Keratinocyte (primary cell): ENCODE measurements around the gene CFAP410. TPM values are rescaled to one million over a fixed set of nuclear protein-coding genes. Genes with fewer than 3 reads are reported as not detected.

Experiments
- DNase-seq: peaks from one replicate; pipeline ENCODE4 v3.0.0-alpha.2; 2011; ENCODE audit warnings: low read depth, missing footprints, low spot score
- FAIRE-seq: peaks from 2 replicates; lab custom pipeline; 2011; peaks lifted over from hg19 to GRCh38; lab: Jason Lieb, UNC
- H2AFZ ChIP-seq: 2 replicates; pipeline ENCODE4 v1.6.0; 2012; ENCODE audit warnings: low read length, control low read depth, inconsistent platforms; ENCODE audit not compliant: control insufficient read depth
- H3K27ac ChIP-seq: 2 replicates; pipeline ENCODE4 v1.5.1; 2011; ENCODE audit warnings: low read length; ENCODE audit not compliant: control insufficient read depth, insufficient read depth
- H3K27me3 ChIP-seq: 3 replicates; pipeline ENCODE4 v1.6.0; 2011; ENCODE audit warnings: low read length; ENCODE audit not compliant: control insufficient read depth, insufficient read depth; ENCODE audit errors: extremely low read depth
- H3K36me3 ChIP-seq, 2 experiments: 2 replicates in 1 of 2; 3 replicates in 1 of 2; pipeline ENCODE4 v1.5.1; 2011; ENCODE audit warnings: low read length in 2 of 2, mild to moderate bottlenecking in 1 of 2; ENCODE audit not compliant: control insufficient read depth in 2 of 2, insufficient read depth in 2 of 2; ENCODE audit errors: extremely low read depth in 1 of 2
- H3K4me1 ChIP-seq: 3 replicates; pipeline ENCODE4 v1.5.1; 2011; ENCODE audit warnings: low read length; ENCODE audit not compliant: control insufficient read depth, insufficient read depth; ENCODE audit errors: extremely low read depth
- H3K4me2 ChIP-seq: 3 replicates; pipeline ENCODE4 v1.6.0; 2011; ENCODE audit warnings: low read depth, low read length; ENCODE audit not compliant: control insufficient read depth, insufficient read depth; ENCODE audit errors: extremely low read depth
- H3K4me3 ChIP-seq, 3 experiments: fragments of 200-600 bp in 1 of 3; sonication (generic) in 1 of 3; 2 replicates in 2 of 3; 3 replicates in 1 of 3; pipeline ENCODE4 v1.5.1; 2011 to 2016; ENCODE audit warnings: low read length in 3 of 3, mild to moderate bottlenecking in 3 of 3, control low read depth in 2 of 3, inconsistent platforms in 1 of 3, low read depth in 1 of 3, mixed read lengths in 1 of 3, mixed run types in 1 of 3, moderate library complexity in 1 of 3; ENCODE audit not compliant: control insufficient read depth in 2 of 3, insufficient read depth in 2 of 3; ENCODE audit errors: extremely low read depth in 1 of 3
- H3K79me2 ChIP-seq: 2 replicates; pipeline ENCODE4 v1.6.0; 2012; ENCODE audit warnings: low read length; ENCODE audit not compliant: control insufficient read depth, insufficient read depth
- H3K9ac ChIP-seq: 3 replicates; pipeline ENCODE4 v1.6.0; 2011; ENCODE audit warnings: low read length; ENCODE audit not compliant: control insufficient read depth, insufficient read depth; ENCODE audit errors: extremely low read depth
- H3K9me1 ChIP-seq: 3 replicates; pipeline ENCODE4 v1.6.0; 2011; ENCODE audit warnings: low read length; ENCODE audit not compliant: control insufficient read depth, insufficient read depth; ENCODE audit errors: extremely low read depth
- H3K9me3 ChIP-seq: 2 replicates; pipeline ENCODE4 v1.5.1; 2012; ENCODE audit warnings: low read depth, low read length; ENCODE audit not compliant: control insufficient read depth
- H4K20me1 ChIP-seq: 3 replicates; pipeline ENCODE4 v1.6.0; 2011; ENCODE audit warnings: low read length; ENCODE audit not compliant: control insufficient read depth, insufficient read depth; ENCODE audit errors: extremely low read depth
- CTCF ChIP-seq, 3 experiments: IDR thresholded peaks in 1 of 3; conservative IDR thresholded peaks in 1 of 3; optimal IDR thresholded peaks in 1 of 3; 2 replicates in 2 of 3; 3 replicates in 1 of 3; pipeline versions ENCODE3 to v1.5.1; 2011; ENCODE audit warnings: low read length in 3 of 3, mild to moderate bottlenecking in 3 of 3, moderate library complexity in 2 of 3, control low read depth in 1 of 3, inconsistent platforms in 1 of 3; ENCODE audit not compliant: insufficient read depth in 2 of 3; ENCODE audit errors: extremely low read depth in 1 of 3
- EZH2 ChIP-seq: IDR thresholded peaks from one replicate; pipeline ENCODE4 v1.6.1; 2012; ENCODE audit warnings: inconsistent platforms, mild to moderate bottlenecking, low read length, moderate library complexity
- dilution Hi-C: fragments of 300-500 bp; cut with MboI; formaldehyde crosslinking; loops from one replicate; pipeline ENCODE4 v1.7.0; 2020; ENCODE audit warnings: low sequenced_read_pairs; ENCODE audit not compliant: extremely low pct_ligation_motif_present
- polyA plus RNA-seq, 5 experiments: library from polyadenylated mRNA; depleted of rRNA in 3 of 5; stranded (reverse) in 3 of 5; stranded (forward) in 1 of 5; unstranded in 1 of 5; fragments of >200 nt; gene quantifications; 1 replicate in 1 of 5; 2 replicates in 3 of 5; 3 replicates in 1 of 5; pipeline versions ENCODE4 v1.2.1 to v1.2.3, GENCODE V29; 2011 to 2012; ENCODE audit warnings: missing spikeins in 2 of 5, low read depth in 1 of 5, low replicate concordance in 1 of 5

Gene CFAP410
- polyA plus RNA-seq, 1 donor (not counting 4 experiments of a cell fraction or from before 2014, with no cell fraction given): 2.2 TPM

DNA sequence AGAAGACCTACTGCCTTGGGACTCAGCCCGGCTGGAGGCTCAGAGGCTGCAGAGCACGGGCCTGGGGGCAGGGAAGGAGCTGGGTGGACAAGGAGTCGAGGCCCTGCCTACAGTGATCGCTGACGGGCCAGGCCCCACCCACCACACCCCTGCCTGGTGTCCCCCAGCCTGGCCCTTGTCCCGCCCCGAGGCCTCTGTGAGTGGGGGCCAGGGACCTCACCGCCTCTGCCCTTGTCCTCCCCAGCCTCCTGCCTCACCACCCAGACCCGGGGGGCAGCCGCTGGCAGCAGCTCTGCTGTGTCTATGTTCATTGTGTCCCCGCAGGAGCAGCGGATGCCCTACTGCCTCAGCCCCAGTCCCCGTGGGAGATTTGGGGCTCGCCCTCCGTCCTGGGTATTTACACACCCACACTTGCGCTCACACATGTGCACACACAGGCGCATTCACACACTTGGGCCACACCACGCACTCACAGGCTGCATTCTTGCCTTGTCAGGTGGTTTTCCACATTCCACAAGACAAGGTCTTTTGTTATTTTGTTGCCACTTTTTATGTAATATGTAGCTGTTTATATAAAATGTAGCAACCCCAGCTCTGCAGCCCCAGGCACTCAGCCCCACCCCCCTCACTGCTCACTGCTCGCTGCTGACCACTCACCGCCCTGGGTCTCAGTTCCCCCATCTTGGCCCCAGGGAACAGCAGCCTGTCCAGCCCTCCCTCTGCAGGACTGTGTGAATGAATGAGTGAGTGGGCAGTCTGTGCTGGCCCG, 32.1 kb downstream of the CFAP410 start:
- Histone ChIP-seq H3K36me3 (peaks cover 0 to 27% of the 10 kb centered on the region in 2 experiments), H3K9me3 (no peaks in the 10 kb centered on the region), H3K27me3 (no peaks in the 10 kb centered on the region), H3K4me3 (no peak overlapping the region), H3K4me1 (peaks cover 4% of the 10 kb centered on the region), H3K79me2 (peaks cover 21% of the 10 kb centered on the region), H3K4me2 (no peak overlapping the region), H3K9ac (no peak overlapping the region), H3K27ac (no peak overlapping the region), H4K20me1 (peaks cover 3% of the 10 kb centered on the region), H2AFZ (no peak overlapping the region), H3K9me1 (no peaks in the 10 kb centered on the region)
- TF ChIP-seq CTCF (optimal IDR thresholded peaks at IDR 0.05 in 1 of 3, IDR thresholded peaks at IDR 0.05 in 1 of 3, conservative IDR thresholded peaks at IDR 0.05 in 1 of 3; ENCODE audit: extremely low read depth in 1 of 3, insufficient read depth in 2 of 3, low read length in 3 of 3) (no peak), EZH2 (no peak)
- FAIRE-seq: no peak
- no peak for DNase-seq
- dilution Hi-C loops: no loop called here

DNA sequence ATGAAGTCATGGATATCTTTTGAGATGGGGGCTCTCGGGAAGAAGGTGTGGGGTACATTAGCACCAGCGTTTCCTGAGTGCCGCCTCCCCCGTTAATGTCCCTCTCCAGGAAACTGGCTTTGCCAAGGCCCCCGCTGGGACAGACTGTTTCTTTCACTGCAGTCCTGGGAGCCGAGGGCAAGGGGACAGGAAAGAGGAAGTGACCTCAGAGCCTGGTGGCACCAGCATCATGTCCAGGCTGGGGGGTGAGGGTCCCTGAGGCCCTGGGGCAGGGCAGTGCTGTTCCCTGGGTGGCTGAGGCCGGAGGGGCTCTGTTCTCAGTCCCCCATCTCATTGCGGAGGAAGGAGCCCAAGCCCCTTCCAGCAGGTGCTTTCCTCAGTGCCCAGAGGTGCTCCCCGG, 33.5 kb downstream of the CFAP410 start:
- no peak for TF ChIP-seq CTCF (optimal IDR thresholded peaks at IDR 0.05 in 1 of 3, IDR thresholded peaks at IDR 0.05 in 1 of 3, conservative IDR thresholded peaks at IDR 0.05 in 1 of 3; ENCODE audit: extremely low read depth in 1 of 3, insufficient read depth in 2 of 3, low read length in 3 of 3)
- TF ChIP-seq EZH2: no peak
- H2AFZ ChIP-seq: no peak overlapping the region
- H3K9me3 ChIP-seq: no peaks in the 10 kb centered on the region
- no peaks in the 10 kb centered on the region for H3K27me3 ChIP-seq
- H3K79me2 ChIP-seq: peaks cover 34% of the 10 kb centered on the region
- no peak overlapping the region for H3K4me3 ChIP-seq
- H3K9me1 ChIP-seq: no peaks in the 10 kb centered on the region
- H3K27ac ChIP-seq: no peak overlapping the region
- H3K4me2 ChIP-seq: no peak overlapping the region
- H3K4me1 ChIP-seq: peaks cover 8% of the 10 kb centered on the region
- no peak overlapping the region for H3K9ac ChIP-seq
- no peak for DNase-seq
- peaks cover 0 to 19% of the 10 kb centered on the region in 2 experiments for H3K36me3 ChIP-seq
- no peak for FAIRE-seq
- dilution Hi-C loops: no loop called here
- H4K20me1 ChIP-seq: peaks cover 3% of the 10 kb centered on the region
